ENCODE measurements around the gene RSPO4.

Gene RSPO4

GRCh38 chr20:914727-915498 lies 87.2 kb downstream of the RSPO4 start:
- H3K4me1 ChIP-seq (ENCODE audit: low read length): no peaks in the 10 kb centered on the region
- no peak overlapping the region for H3K4me3 ChIP-seq (ENCODE audit: low read length)
- H3K9me3 ChIP-seq (replicated peaks; ENCODE audit: insufficient read depth, low read length): no peaks in the 10 kb centered on the region
- no peaks in the 10 kb centered on the region for H3K36me3 ChIP-seq (replicated peaks; ENCODE audit: insufficient read depth, low read length)
- no peak overlapping the region for H2AFZ ChIP-seq (ENCODE audit: low read length)
- H3K9ac ChIP-seq (ENCODE audit: low read length): no peak overlapping the region
- no peak overlapping the region for H3K4me2 ChIP-seq (ENCODE audit: low read depth, low read length)
- DNase-seq: no peak
- H3K9me2 ChIP-seq (replicated peaks; ENCODE audit: insufficient read depth, low read length): no peaks in the 10 kb centered on the region
- H3K79me2 ChIP-seq (ENCODE audit: low read length): no peaks in the 10 kb centered on the region
- H3K27me3 ChIP-seq (replicated peaks; ENCODE audit: insufficient read depth, low read length): peaks cover 14% of the 10 kb centered on the region; the same call in 1 of the 2 replicates
- H4K20me1 ChIP-seq (ENCODE audit: insufficient read depth, low read length): no peaks in the 10 kb centered on the region
- no peak for TF ChIP-seq EZH2phosphoT487 (IDR thresholded peaks at IDR 0.05; ENCODE audit: low read length)
- no peak for TF ChIP-seq EZH2 (optimal IDR thresholded peaks at IDR 0.05; ENCODE audit: low read depth, low read length)
- no peak for TF ChIP-seq CTCF (IDR thresholded peaks at IDR 0.05; ENCODE audit: low read length)
- H3F3A ChIP-seq (ENCODE audit: insufficient read depth, low read length): no peaks in the 10 kb centered on the region
- no peak overlapping the region for H3K27ac ChIP-seq (ENCODE audit: low read length)

- TF ChIP-seq EZH2 (optimal IDR thresholded peaks at IDR 0.05; ENCODE audit: low read depth, low read length): no peak
- TF ChIP-seq CTCF (IDR thresholded peaks at IDR 0.05; ENCODE audit: low read length): no peak
- TF ChIP-seq EZH2phosphoT487 (IDR thresholded peaks at IDR 0.05; ENCODE audit: low read length): no peak
- Histone ChIP-seq H2AFZ (ENCODE audit: low read length) (no peak overlapping the region), H3F3A (ENCODE audit: insufficient read depth, low read length) (no peaks in the 10 kb centered on the region), H3K4me2 (ENCODE audit: low read depth, low read length) (no peak overlapping the region), H3K9me3 (replicated peaks; ENCODE audit: insufficient read depth, low read length) (no peaks in the 10 kb centered on the region), H3K79me2 (ENCODE audit: low read length) (no peaks in the 10 kb centered on the region), H4K20me1 (ENCODE audit: insufficient read depth, low read length) (no peaks in the 10 kb centered on the region), H3K9me2 (replicated peaks; ENCODE audit: insufficient read depth, low read length) (no peaks in the 10 kb centered on the region), H3K27me3 (replicated peaks; ENCODE audit: insufficient read depth, low read length) (peaks cover 14% of the 10 kb centered on the region; the same call in 1 of the 2 replicates), H3K27ac (ENCODE audit: low read length) (no peak overlapping the region), H3K4me1 (ENCODE audit: low read length) (no peaks in the 10 kb centered on the region), H3K4me3 (ENCODE audit: low read length) (no peak overlapping the region), H3K9ac (ENCODE audit: low read length) (no peak overlapping the region), H3K36me3 (replicated peaks; ENCODE audit: insufficient read depth, low read length) (no peaks in the 10 kb centered on the region)
- no peak for DNase-seq
Observed at GRCh38 chr20:913306-913849, 88.7 kb downstream of the RSPO4 start.

GRCh38 chr20:911882-912600 lies 90.1 kb downstream of the RSPO4 start:
- Histone ChIP-seq H3K9me2 (replicated peaks; ENCODE audit: insufficient read depth, low read length) (no peaks in the 10 kb centered on the region), H3K79me2 (ENCODE audit: low read length) (no peaks in the 10 kb centered on the region), H4K20me1 (ENCODE audit: insufficient read depth, low read length) (no peaks in the 10 kb centered on the region), H3K36me3 (replicated peaks; ENCODE audit: insufficient read depth, low read length) (no peaks in the 10 kb centered on the region), H3K4me2 (ENCODE audit: low read depth, low read length) (no peak overlapping the region), H2AFZ (ENCODE audit: low read length) (no peak overlapping the region), H3K9me3 (replicated peaks; ENCODE audit: insufficient read depth, low read length) (no peaks in the 10 kb centered on the region), H3K9ac (ENCODE audit: low read length) (no peak overlapping the region), H3F3A (ENCODE audit: insufficient read depth, low read length) (no peaks in the 10 kb centered on the region), H3K4me1 (ENCODE audit: low read length) (no peaks in the 10 kb centered on the region), H3K27ac (ENCODE audit: low read length) (no peak overlapping the region), H3K4me3 (ENCODE audit: low read length) (no peak overlapping the region), H3K27me3 (replicated peaks; ENCODE audit: insufficient read depth, low read length) (peaks cover 14% of the 10 kb centered on the region; the same call in 1 of the 2 replicates)
- TF ChIP-seq EZH2 (optimal IDR thresholded peaks at IDR 0.05; ENCODE audit: low read depth, low read length) (no peak), CTCF (IDR thresholded peaks at IDR 0.05; ENCODE audit: low read length) (peak; percentile 14; the same call in 1 of the 2 replicates), EZH2phosphoT487 (IDR thresholded peaks at IDR 0.05; ENCODE audit: low read length) (no peak)
- DNase-seq: no peak

Measured in MM.1S (cell line).